SK-N-SH treated with all-trans-retinoic acid at 6 μM for 48 hours (cell line): ENCODE measurements around the gene MPZL3.

Experiments used
- ATAC-seq: fragments of 200-7000 bp; cut with Tn5 transposase; 3 replicates; pipeline ENCODE4 v1.9.1; 2020; ENCODE audit warnings: mild to moderate bottlenecking, moderate library complexity
- ARNTL ChIP-seq: fragments of 450-650 bp; formaldehyde crosslinking; IDR thresholded peaks from 2 replicates; pipeline ENCODE4 v1.5.0; 2020; ENCODE audit warnings: low read depth, mild to moderate bottlenecking, moderate library complexity, borderline replicate concordance
- BACH2 ChIP-seq: fragments of 250-450 bp; sonication (Bioruptor Pico); IDR thresholded peaks from 2 replicates; pipeline ENCODE4 v1.9.0; 2021; ENCODE audit warnings: mild to moderate bottlenecking, borderline replicate concordance
- CSDC2 ChIP-seq: fragments of 250-450 bp; sonication (Bioruptor Pico); IDR thresholded peaks from 2 replicates; pipeline ENCODE4 v1.5.0; 2020; ENCODE audit warnings: mild to moderate bottlenecking, moderate library complexity
- ESRRG ChIP-seq: fragments of 250-450 bp; sonication (Bioruptor Pico); IDR thresholded peaks from 2 replicates; pipeline ENCODE4 v1.6.1; 2021; ENCODE audit warnings: mild to moderate bottlenecking
- GLIS3 ChIP-seq: fragments of 250-450 bp; sonication (Bioruptor Pico); IDR thresholded peaks from 2 replicates; pipeline ENCODE4 v1.5.0; 2020; ENCODE audit warnings: mild to moderate bottlenecking, moderate library complexity
- ISL1 ChIP-seq: fragments of 250-450 bp; sonication (Bioruptor Pico); IDR thresholded peaks from 2 replicates; pipeline ENCODE4 v2.1.2; 2022; ENCODE audit warnings: mild to moderate bottlenecking, moderate library complexity
- RARB ChIP-seq: fragments of 250-450 bp; sonication (Bioruptor Pico); IDR thresholded peaks from 2 replicates; pipeline ENCODE4 v1.8.0; 2021; ENCODE audit warnings: mild to moderate bottlenecking, moderate library complexity
- SNAI2 ChIP-seq: fragments of 250-450 bp; sonication (Bioruptor Pico); IDR thresholded peaks from 2 replicates; pipeline ENCODE4 v1.5.0; 2020; ENCODE audit warnings: mild to moderate bottlenecking, moderate library complexity
- TCF4 ChIP-seq: fragments of 250-450 bp; sonication (Bioruptor Pico); IDR thresholded peaks from 2 replicates; pipeline ENCODE4 v1.8.0; 2021; ENCODE audit warnings: mild to moderate bottlenecking, moderate library complexity, borderline replicate concordance
- TOX ChIP-seq: fragments of 250-450 bp; sonication (Bioruptor Pico); IDR thresholded peaks from 2 replicates; pipeline ENCODE4 v1.8.0; 2021; ENCODE audit warnings: mild to moderate bottlenecking, moderate library complexity, borderline replicate concordance
- ZC3H10 ChIP-seq: fragments of 250-450 bp; sonication (Bioruptor Pico); IDR thresholded peaks from 2 replicates; pipeline ENCODE4 v1.5.1; 2021; ENCODE audit warnings: mild to moderate bottlenecking, moderate library complexity
- ZFP3 ChIP-seq: fragments of 250-450 bp; sonication (Bioruptor Pico); IDR thresholded peaks from 2 replicates; pipeline ENCODE4 v1.5.0; 2020; ENCODE audit warnings: mild to moderate bottlenecking, moderate library complexity
- ZFP30 ChIP-seq: fragments of 450-650 bp; formaldehyde crosslinking; IDR thresholded peaks from 2 replicates; pipeline ENCODE4 v1.5.0; 2022; ENCODE audit warnings: mild to moderate bottlenecking, moderate library complexity
- ZNF565 ChIP-seq: fragments of 450-650 bp; formaldehyde crosslinking; conservative IDR thresholded peaks from 2 replicates; pipeline ENCODE4 v1.5.0; 2020; ENCODE audit warnings: low read depth, mild to moderate bottlenecking, moderate library complexity
- ZNF70 ChIP-seq: fragments of 450-650 bp; formaldehyde crosslinking; IDR thresholded peaks from 2 replicates; pipeline ENCODE4 v1.5.0; 2020; ENCODE audit warnings: mild to moderate bottlenecking, moderate library complexity
- ZNF8 ChIP-seq: fragments of 450-650 bp; formaldehyde crosslinking; IDR thresholded peaks from 2 replicates; pipeline ENCODE4 v1.5.0; 2020; ENCODE audit warnings: mild to moderate bottlenecking, moderate library complexity
- TF ChIP-seq, protein P1 (sequence below): fragments of 250-450 bp; sonication (Bioruptor Pico); IDR thresholded peaks from 2 replicates; pipeline ENCODE4 v1.5.1; 2020; ENCODE audit warnings: low read depth, mild to moderate bottlenecking, moderate library complexity
- TF ChIP-seq, protein P2 (sequence below): fragments of 250-450 bp; sonication (Bioruptor Pico); IDR thresholded peaks from 2 replicates; pipeline ENCODE4 v1.5.1; 2021; ENCODE audit warnings: mild to moderate bottlenecking, moderate library complexity
- TF ChIP-seq, protein P3 (sequence below): fragments of 250-450 bp; sonication (Bioruptor Pico); IDR thresholded peaks from 2 replicates; pipeline ENCODE4 v1.8.0; 2020; ENCODE audit warnings: mild to moderate bottlenecking, moderate library complexity, borderline replicate concordance
- TF ChIP-seq, protein P4 (sequence below): fragments of 250-450 bp; sonication (Bioruptor Pico); IDR thresholded peaks from 2 replicates; pipeline ENCODE4 v1.8.0; 2021; ENCODE audit warnings: low read depth, mild to moderate bottlenecking, moderate library complexity, borderline replicate concordance

Gene MPZL3

DNA sequence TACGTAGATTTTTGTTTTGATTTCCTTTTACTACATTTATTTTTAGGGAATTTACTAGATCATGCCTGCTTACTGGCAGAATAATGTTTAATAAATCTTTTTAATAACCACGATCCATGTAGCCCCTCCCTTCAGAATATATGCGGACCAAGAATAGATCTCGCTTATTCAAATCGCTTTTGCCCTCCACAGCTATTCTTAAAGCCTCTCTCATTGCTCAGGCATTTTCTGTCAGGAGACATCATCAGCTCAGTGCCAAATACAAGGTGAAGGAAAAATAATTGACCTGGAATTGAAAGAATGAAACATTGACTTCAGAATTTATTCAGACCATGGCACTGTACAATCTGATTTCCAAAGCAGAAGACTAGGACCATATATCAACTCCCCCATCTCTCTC is 17.3 kb downstream of the MPZL3 start:
- ATAC-seq, result no peak
- no peak for TF ChIP-seq ZFP3 (CRISPR knock-in tag)
- no peak for TF ChIP-seq ARNTL
- no peak for TF ChIP-seq CSDC2
- no peak for TF ChIP-seq ZC3H10 (CRISPR knock-in tag)
- TF ChIP-seq RARB, result no peak
- TF ChIP-seq, protein P1, sequence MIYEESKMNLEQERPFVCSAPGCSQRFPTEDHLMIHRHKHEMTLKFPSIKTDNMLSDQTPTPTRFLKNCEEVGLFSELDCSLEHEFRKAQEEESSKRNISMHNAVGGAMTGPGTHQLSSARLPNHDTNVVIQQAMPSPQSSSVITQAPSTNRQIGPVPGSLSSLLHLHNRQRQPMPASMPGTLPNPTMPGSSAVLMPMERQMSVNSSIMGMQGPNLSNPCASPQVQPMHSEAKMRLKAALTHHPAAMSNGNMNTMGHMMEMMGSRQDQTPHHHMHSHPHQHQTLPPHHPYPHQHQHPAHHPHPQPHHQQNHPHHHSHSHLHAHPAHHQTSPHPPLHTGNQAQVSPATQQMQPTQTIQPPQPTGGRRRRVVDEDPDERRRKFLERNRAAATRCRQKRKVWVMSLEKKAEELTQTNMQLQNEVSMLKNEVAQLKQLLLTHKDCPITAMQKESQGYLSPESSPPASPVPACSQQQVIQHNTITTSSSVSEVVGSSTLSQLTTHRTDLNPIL (CRISPR knock-in tag), result no peak

DNA sequence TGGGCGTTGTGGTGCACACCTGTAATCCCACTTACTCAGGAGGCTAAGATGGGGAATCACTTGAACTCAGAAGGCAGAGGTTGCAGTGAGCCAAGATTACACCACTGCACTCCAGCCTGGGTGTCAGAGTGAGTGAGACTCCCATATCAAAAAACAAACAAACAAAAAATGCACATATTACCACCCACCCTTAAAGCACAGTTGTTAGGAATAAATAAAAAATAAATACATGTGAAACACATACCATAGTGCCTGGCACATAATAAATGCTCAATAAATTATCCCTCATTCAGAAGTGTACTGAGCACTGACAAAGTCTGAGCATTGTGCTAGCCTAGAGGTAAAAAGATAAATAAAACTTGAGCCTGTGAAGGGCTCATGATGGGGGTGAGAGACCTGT is 18.3 kb downstream of the MPZL3 start:
- TF ChIP-seq, protein P2, sequence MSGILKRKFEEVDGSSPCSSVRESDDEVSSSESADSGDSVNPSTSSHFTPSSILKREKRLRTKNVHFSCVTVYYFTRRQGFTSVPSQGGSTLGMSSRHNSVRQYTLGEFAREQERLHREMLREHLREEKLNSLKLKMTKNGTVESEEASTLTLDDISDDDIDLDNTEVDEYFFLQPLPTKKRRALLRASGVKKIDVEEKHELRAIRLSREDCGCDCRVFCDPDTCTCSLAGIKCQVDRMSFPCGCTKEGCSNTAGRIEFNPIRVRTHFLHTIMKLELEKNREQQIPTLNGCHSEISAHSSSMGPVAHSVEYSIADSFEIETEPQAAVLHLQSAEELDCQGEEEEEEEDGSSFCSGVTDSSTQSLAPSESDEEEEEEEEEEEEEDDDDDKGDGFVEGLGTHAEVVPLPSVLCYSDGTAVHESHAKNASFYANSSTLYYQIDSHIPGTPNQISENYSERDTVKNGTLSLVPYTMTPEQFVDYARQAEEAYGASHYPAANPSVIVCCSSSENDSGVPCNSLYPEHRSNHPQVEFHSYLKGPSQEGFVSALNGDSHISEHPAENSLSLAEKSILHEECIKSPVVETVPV (CRISPR knock-in tag), result no peak
- TF ChIP-seq ZNF565 (CRISPR knock-in tag), result no peak
- no peak for TF ChIP-seq GLIS3
- TF ChIP-seq, all 23 proteins: peak for 0
- ATAC-seq, result no peak

DNA sequence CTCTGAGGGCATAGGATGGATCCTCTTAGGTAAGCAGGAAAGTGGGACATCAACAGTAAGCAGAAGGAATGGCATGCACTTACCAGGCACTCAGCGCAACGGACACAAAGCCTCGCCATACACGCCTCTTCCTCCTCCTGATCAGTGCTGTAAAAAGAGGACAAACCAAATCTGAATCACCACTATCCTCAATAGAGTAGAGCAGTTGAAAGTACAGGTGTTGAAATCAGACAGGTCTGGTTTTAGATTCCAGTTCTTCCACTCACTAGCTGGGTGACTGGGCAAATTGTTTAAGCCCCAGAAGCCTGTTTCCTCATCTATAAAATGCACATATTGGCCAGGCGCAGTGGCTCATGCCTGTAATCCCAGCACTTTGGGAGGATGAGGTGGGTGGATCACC is 18.8 kb downstream of the MPZL3 start:
- ATAC-seq, result no peak
- TF ChIP-seq GLIS3, result no peak
- TF ChIP-seq SNAI2 (CRISPR knock-in tag), result no peak
- no peak for TF ChIP-seq BACH2 (CRISPR knock-in tag)
- TF ChIP-seq ZNF70 (CRISPR knock-in tag), result no peak
- no peak for TF ChIP-seq ZFP30 (CRISPR knock-in tag)
- TF ChIP-seq ZNF8 (CRISPR knock-in tag), result no peak
- no peak for TF ChIP-seq TCF4

DNA sequence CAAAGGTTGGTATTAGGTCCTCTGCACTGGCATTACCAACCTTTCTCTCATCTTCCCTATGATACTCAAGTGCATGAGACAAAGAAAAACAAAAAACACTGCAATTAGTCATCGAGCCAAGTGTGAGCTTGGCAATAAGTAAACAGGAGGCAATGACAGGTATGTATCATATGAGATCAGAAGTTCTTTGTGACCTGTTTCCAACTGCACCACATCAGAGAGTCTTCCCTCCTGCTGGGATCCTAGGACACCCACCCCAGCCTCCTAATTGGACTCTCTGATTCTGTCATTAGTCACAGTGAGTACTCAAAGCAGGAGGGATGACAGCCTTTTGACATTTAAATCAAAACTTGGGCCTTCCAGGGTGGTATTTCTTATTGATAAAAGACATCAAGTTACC is 19.5 kb downstream of the MPZL3 start:
- no peak for ATAC-seq
- TF ChIP-seq TOX, result no peak
- no peak for TF ChIP-seq BACH2 (CRISPR knock-in tag)
- no peak for TF ChIP-seq RARB
- TF ChIP-seq, all 23 proteins: peak for 0

DNA sequence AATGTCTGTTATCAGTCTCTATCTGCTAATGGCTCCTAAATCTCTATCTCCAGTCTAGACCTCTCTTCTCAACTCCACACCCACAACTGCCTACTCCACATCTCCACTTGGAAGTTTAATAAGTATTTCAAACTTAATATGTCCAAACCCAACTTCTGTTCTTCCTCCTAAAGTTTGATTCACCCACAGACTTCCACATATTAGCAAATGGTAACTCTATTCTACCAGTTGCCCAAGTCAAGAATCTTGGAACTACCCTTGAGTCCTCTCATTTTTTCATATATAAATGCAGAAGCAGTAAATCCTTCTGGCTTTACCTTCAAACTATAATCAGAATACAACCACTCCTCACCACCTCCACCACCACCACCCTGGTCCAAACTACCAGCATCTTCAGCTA is 20.7 kb downstream of the MPZL3 start:
- ATAC-seq, result no peak
- TF ChIP-seq, protein P3, sequence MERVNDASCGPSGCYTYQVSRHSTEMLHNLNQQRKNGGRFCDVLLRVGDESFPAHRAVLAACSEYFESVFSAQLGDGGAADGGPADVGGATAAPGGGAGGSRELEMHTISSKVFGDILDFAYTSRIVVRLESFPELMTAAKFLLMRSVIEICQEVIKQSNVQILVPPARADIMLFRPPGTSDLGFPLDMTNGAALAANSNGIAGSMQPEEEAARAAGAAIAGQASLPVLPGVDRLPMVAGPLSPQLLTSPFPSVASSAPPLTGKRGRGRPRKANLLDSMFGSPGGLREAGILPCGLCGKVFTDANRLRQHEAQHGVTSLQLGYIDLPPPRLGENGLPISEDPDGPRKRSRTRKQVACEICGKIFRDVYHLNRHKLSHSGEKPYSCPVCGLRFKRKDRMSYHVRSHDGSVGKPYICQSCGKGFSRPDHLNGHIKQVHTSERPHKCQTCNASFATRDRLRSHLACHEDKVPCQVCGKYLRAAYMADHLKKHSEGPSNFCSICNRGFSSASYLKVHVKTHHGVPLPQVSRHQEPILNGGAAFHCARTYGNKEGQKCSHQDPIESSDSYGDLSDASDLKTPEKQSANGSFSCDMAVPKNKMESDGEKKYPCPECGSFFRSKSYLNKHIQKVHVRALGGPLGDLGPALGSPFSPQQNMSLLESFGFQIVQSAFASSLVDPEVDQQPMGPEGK (CRISPR knock-in tag), result no peak
- TF ChIP-seq CSDC2, result no peak
- TF ChIP-seq BACH2 (CRISPR knock-in tag), result no peak
- no peak for TF ChIP-seq TOX
- TF ChIP-seq ZFP30 (CRISPR knock-in tag), result no peak
- TF ChIP-seq, protein P2 (CRISPR knock-in tag), result no peak
- TF ChIP-seq ESRRG (CRISPR knock-in tag), result no peak
- no peak for TF ChIP-seq ISL1 (CRISPR knock-in tag)
- no peak for TF ChIP-seq ZNF565 (CRISPR knock-in tag)
- TF ChIP-seq, protein P4, sequence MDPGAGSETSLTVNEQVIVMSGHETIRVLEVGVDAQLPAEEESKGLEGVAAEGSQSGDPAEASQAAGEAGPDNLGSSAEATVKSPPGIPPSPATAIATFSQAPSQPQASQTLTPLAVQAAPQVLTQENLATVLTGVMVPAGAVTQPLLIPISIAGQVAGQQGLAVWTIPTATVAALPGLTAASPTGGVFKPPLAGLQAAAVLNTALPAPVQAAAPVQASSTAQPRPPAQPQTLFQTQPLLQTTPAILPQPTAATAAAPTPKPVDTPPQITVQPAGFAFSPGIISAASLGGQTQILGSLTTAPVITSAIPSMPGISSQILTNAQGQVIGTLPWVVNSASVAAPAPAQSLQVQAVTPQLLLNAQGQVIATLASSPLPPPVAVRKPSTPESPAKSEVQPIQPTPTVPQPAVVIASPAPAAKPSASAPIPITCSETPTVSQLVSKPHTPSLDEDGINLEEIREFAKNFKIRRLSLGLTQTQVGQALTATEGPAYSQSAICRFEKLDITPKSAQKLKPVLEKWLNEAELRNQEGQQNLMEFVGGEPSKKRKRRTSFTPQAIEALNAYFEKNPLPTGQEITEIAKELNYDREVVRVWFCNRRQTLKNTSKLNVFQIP, result no peak
- no peak for TF ChIP-seq GLIS3
- no peak for TF ChIP-seq ZNF70 (CRISPR knock-in tag)
